SK-N-SH (cell line): ENCODE data around the gene HDAC8. TPM values are rescaled to one million over a fixed set of nuclear protein-coding genes. Genes with fewer than 3 reads are reported as not detected.

ENCODE experiments used
- CTCF ChIA-PET: fragments of 300-600, 350-600 bp; formaldehyde crosslinking; extraction: SDS; loops from one replicate; lab custom pipeline; 2021; lab: Yijun Ruan, JAX
- POLR2A ChIA-PET: fragments of 350-600 bp; sonication (Branson Sonifier 250); formaldehyde crosslinking; extraction: SDS; loops from one replicate; lab custom pipeline; 2020; ENCODE audit warnings: antibody characterized with exemption, inconsistent platforms; lab: Yijun Ruan, JAX
- DNase-seq: peaks from one replicate; pipeline ENCODE4 v3.0.0; 2012
- H2AFZ ChIP-seq: fragments of 200-600 bp; sonication (generic); 2 replicates; pipeline ENCODE4 v1.8.1; 2016; ENCODE audit warnings: antibody characterized with exemption, mild to moderate bottlenecking, low read depth
- H3F3A ChIP-seq: fragments of 200-600 bp; sonication (generic); replicated peaks from 2 replicates; pipeline ENCODE3; 2016; ENCODE audit warnings: antibody characterized with exemption, mild to moderate bottlenecking; ENCODE audit not compliant: insufficient read depth
- H3K27ac ChIP-seq, 2 experiments: fragments of 200-500 bp in 1 of 2; fragments of 200-600 bp in 1 of 2; sonication (Bioruptor generic) in 1 of 2; sonication (generic), shearing (Covaris generic) in 1 of 2; 2 replicates each; pipeline versions ENCODE4 v1.5.1 to v1.6.1; 2014 to 2016; ENCODE audit warnings: low read depth in 2 of 2, inconsistent platforms in 1 of 2, low read length in 1 of 2, mild to moderate bottlenecking in 1 of 2, mixed read lengths in 1 of 2
- H3K27me3 ChIP-seq: fragments of 200-600 bp; sonication (generic), shearing (Covaris generic); 2 replicates; pipeline ENCODE4 v1.6.1; 2016; ENCODE audit warnings: mixed run types; ENCODE audit not compliant: insufficient read depth
- H3K36me3 ChIP-seq, 2 experiments: fragments of 200-500 bp in 1 of 2; fragments of 200-600 bp in 1 of 2; sonication (Bioruptor generic) in 1 of 2; sonication (generic) in 1 of 2; replicated peaks in 1 of 2; 2 replicates each; pipeline versions ENCODE3 to v1.5.1; 2014 to 2016; ENCODE audit warnings: low read length in 1 of 2, mild to moderate bottlenecking in 1 of 2; ENCODE audit not compliant: insufficient read depth in 2 of 2, control insufficient read depth in 1 of 2
- H3K4me1 ChIP-seq, 2 experiments: fragments of 200-500 bp in 1 of 2; fragments of 200-600 bp in 1 of 2; sonication (Bioruptor generic) in 1 of 2; sonication (generic), shearing (Covaris generic) in 1 of 2; 2 replicates each; pipeline versions ENCODE4 v1.5.1 to v1.6.1; 2014 to 2016; ENCODE audit warnings: low read depth in 1 of 2, low read length in 1 of 2, mixed run types in 1 of 2; ENCODE audit not compliant: insufficient read depth in 2 of 2, control insufficient read depth in 1 of 2
- H3K4me2 ChIP-seq: fragments of 200-600 bp; sonication (generic), shearing (Covaris generic); 2 replicates; pipeline ENCODE4 v1.6.1; 2017; ENCODE audit warnings: mixed run types
- H3K4me3 ChIP-seq, 2 experiments: fragments of 200-500 bp in 1 of 2; fragments of 200-600 bp in 1 of 2; sonication (Bioruptor generic) in 1 of 2; sonication (generic), shearing (Covaris generic) in 1 of 2; 2 replicates each; pipeline versions ENCODE4 v1.5.1 to v1.8.1; 2014 to 2016; ENCODE audit warnings: low read depth in 2 of 2, inconsistent platforms in 1 of 2, low read length in 1 of 2, mild to moderate bottlenecking in 1 of 2, mixed read lengths in 1 of 2, moderate library complexity in 1 of 2
- H3K79me2 ChIP-seq: fragments of 200-600 bp; sonication (generic); 2 replicates; pipeline ENCODE4 v1.8.1; 2017; ENCODE audit warnings: mild to moderate bottlenecking; ENCODE audit not compliant: insufficient read depth
- H3K9ac ChIP-seq: fragments of 200-600 bp; sonication (generic); 2 replicates; pipeline ENCODE4 v1.6.1; 2017; ENCODE audit warnings: mixed run types
- H3K9me2 ChIP-seq: fragments of 200-600 bp; sonication (generic); 2 replicates; pipeline ENCODE4 v1.6.1; 2017; ENCODE audit warnings: mixed run types
- H3K9me3 ChIP-seq: fragments of 200-600 bp; sonication (generic); 2 replicates; pipeline ENCODE4 v1.6.1; 2017; ENCODE audit warnings: mixed run types, mild to moderate bottlenecking, moderate library complexity
- H4K20me1 ChIP-seq: fragments of 200-600 bp; sonication (generic); 2 replicates; pipeline ENCODE4 v1.6.1; 2017; ENCODE audit warnings: mild to moderate bottlenecking, mixed run types; ENCODE audit not compliant: insufficient read depth
- CHD2 ChIP-seq: fragments of 150-350 bp; IDR thresholded peaks from 2 replicates; pipeline ENCODE4 v1.6.1; 2018; ENCODE audit warnings: low read length; ENCODE audit not compliant: partially characterized antibody
- EP300 ChIP-seq, 2 experiments: IDR thresholded peaks; 2 replicates each; pipeline versions ENCODE4 v1.4.0 to v1.6.1; 2012; ENCODE audit warnings: borderline replicate concordance in 1 of 2, low read depth in 1 of 2, low read length in 1 of 2
- EZH2phosphoT487 ChIP-seq: fragments of 200-600 bp; sonication (generic); IDR thresholded peaks from 2 replicates; pipeline ENCODE4 v1.6.1; 2017; ENCODE audit warnings: low read depth, mixed run types, mild to moderate bottlenecking, antibody characterized with exemption, moderate library complexity, borderline replicate concordance
- FOSL2 ChIP-seq: IDR thresholded peaks from 2 replicates; pipeline ENCODE4 v1.4.0; 2012; ENCODE audit warnings: low read depth, mild to moderate bottlenecking, moderate library complexity, borderline replicate concordance
- FOXJ3 ChIP-seq: sonication (generic); formaldehyde crosslinking; IDR thresholded peaks from 2 replicates; pipeline ENCODE4 v1.5.1; 2020; ENCODE audit warnings: mild to moderate bottlenecking, missing genetic modification reagents
- FOXM1 ChIP-seq: IDR thresholded peaks from 2 replicates; pipeline ENCODE4 v1.4.0; 2012; ENCODE audit warnings: low read depth, mild to moderate bottlenecking
- GABPA ChIP-seq: IDR thresholded peaks from 2 replicates; pipeline ENCODE4 v1.4.0; 2012; ENCODE audit warnings: low read depth, mild to moderate bottlenecking
- GATA2 ChIP-seq: sonication (generic); formaldehyde crosslinking; IDR thresholded peaks from 2 replicates; pipeline ENCODE4 v1.5.0; 2020; ENCODE audit warnings: mild to moderate bottlenecking, missing genetic modification reagents
- IRF3 ChIP-seq: fragments of 150-350 bp; IDR thresholded peaks from 2 replicates; pipeline ENCODE4 v1.6.1; 2016; ENCODE audit warnings: mild to moderate bottlenecking, low read depth, low read length
- NRF1 ChIP-seq: IDR thresholded peaks from 2 replicates; pipeline ENCODE4 v1.6.1; 2012; ENCODE audit warnings: low read depth, mild to moderate bottlenecking, low read length
- POLR2AphosphoS5 ChIP-seq: IDR thresholded peaks from 2 replicates; pipeline ENCODE4 v1.6.1; 2012; ENCODE audit warnings: low read depth, low read length
- RAD21 ChIP-seq: IDR thresholded peaks from 2 replicates; pipeline ENCODE4 v1.6.1; 2012; ENCODE audit warnings: mild to moderate bottlenecking, low read length
- RFX5 ChIP-seq: IDR thresholded peaks from 2 replicates; pipeline ENCODE4 v1.6.1; 2012; ENCODE audit warnings: mild to moderate bottlenecking, improper control_type of control experiment, low read length
- RXRA ChIP-seq: IDR thresholded peaks from 2 replicates; pipeline ENCODE4 v1.4.0; 2012; ENCODE audit warnings: low read depth, mild to moderate bottlenecking, borderline replicate concordance
- SIN3A ChIP-seq: IDR thresholded peaks from 2 replicates; pipeline ENCODE4 v1.6.1; 2012; ENCODE audit warnings: low read depth, mild to moderate bottlenecking, low read length, moderate library complexity, borderline replicate concordance
- SMC3 ChIP-seq: IDR thresholded peaks from 2 replicates; pipeline ENCODE4 v1.6.1; 2012; ENCODE audit warnings: low read depth, low read length, improper control_type of control experiment
- TCF12 ChIP-seq: IDR thresholded peaks from 2 replicates; pipeline ENCODE4 v1.4.0; 2012
- YY1 ChIP-seq: IDR thresholded peaks from 2 replicates; pipeline ENCODE4 v1.4.0; 2012; ENCODE audit warnings: low read depth, mild to moderate bottlenecking
- polyA plus RNA-seq, 3 experiments: library from polyadenylated mRNA; depleted of rRNA; stranded (reverse); fragments of >200 nt; gene quantifications; 2 replicates each; pipeline ENCODE4 v1.2.3, GENCODE V29; 2012
- TF ChIP-seq, protein P1 (sequence below): IDR thresholded peaks from 2 replicates; pipeline ENCODE4 v1.4.0; 2012; ENCODE audit warnings: low read depth, borderline replicate concordance
- TF ChIP-seq, protein P2 (sequence below): fragments of 200-600 bp; sonication (generic); IDR thresholded peaks from 2 replicates; pipeline ENCODE4 v1.6.1; 2017; ENCODE audit warnings: antibody characterized with exemption, mild to moderate bottlenecking, moderate library complexity
- TF ChIP-seq, protein P3 (sequence below): IDR thresholded peaks from 2 replicates; pipeline ENCODE4 v1.4.0; 2012; ENCODE audit warnings: low read depth
- TF ChIP-seq, protein P4 (sequence below): IDR thresholded peaks from 2 replicates; pipeline ENCODE4 v1.4.0; 2012; ENCODE audit warnings: low read depth, borderline replicate concordance

Gene HDAC8
- polyA plus RNA-seq, 1 of the 3 experiments (the other 2 are of a cell fraction), result 30.6 TPM

DNA sequence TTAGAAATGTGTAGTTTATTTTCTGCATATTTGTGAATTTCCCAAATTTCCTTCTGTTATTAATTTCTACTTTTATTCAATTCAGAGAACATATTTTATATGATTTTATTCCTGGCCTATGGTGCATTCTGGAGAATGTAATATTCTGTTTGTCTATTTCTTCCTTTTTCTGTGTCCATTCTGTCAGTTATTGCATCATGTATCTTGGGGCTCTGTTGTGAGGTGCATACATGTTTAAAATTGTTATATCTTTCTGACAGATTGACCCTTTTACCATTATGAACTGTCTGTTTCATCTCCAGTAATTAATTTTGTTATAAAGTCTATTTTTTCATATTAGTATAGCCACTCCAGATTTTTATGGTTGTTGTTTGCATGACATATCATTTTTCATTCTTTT lies 170.0 kb downstream of the HDAC8 start:
- H3K27me3 ChIP-seq, result no peaks in the 10 kb centered on the region
- CTCF ChIA-PET, result no interaction called here
- H3K27ac ChIP-seq, result no peak overlapping the region
- no peaks in the 10 kb centered on the region for H3F3A ChIP-seq
- no peaks in the 10 kb centered on the region for H3K79me2 ChIP-seq
- no peak overlapping the region for H2AFZ ChIP-seq
- no peak for TF ChIP-seq YY1
- TF ChIP-seq RXRA, result no peak
- TF ChIP-seq FOXM1, result no peak
- TF ChIP-seq SMC3, result no peak
- TF ChIP-seq TCF12, result no peak
- no peak for TF ChIP-seq RAD21
- no peak for TF ChIP-seq POLR2AphosphoS5
- TF ChIP-seq, protein P1, sequence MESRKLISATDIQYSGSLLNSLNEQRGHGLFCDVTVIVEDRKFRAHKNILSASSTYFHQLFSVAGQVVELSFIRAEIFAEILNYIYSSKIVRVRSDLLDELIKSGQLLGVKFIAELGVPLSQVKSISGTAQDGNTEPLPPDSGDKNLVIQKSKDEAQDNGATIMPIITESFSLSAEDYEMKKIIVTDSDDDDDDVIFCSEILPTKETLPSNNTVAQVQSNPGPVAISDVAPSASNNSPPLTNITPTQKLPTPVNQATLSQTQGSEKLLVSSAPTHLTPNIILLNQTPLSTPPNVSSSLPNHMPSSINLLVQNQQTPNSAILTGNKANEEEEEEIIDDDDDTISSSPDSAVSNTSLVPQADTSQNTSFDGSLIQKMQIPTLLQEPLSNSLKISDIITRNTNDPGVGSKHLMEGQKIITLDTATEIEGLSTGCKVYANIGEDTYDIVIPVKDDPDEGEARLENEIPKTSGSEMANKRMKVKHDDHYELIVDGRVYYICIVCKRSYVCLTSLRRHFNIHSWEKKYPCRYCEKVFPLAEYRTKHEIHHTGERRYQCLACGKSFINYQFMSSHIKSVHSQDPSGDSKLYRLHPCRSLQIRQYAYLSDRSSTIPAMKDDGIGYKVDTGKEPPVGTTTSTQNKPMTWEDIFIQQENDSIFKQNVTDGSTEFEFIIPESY, result no peak
- no peak for TF ChIP-seq GABPA
- TF ChIP-seq NRF1, result no peak
- no peak for TF ChIP-seq IRF3
- no peaks in the 10 kb centered on the region for H3K9me3 ChIP-seq
- no peaks in the 10 kb centered on the region for H3K9me2 ChIP-seq
- no peak for DNase-seq
- H3K4me2 ChIP-seq, result no peak overlapping the region
- no peaks in the 10 kb centered on the region for H4K20me1 ChIP-seq
- POLR2A ChIA-PET, result no interaction called here
- H3K36me3 ChIP-seq, result peaks cover 0 to 17% of the 10 kb centered on the region in 2 experiments
- no peak overlapping the region for H3K9ac ChIP-seq
- no peak overlapping the region for H3K4me3 ChIP-seq
- H3K4me1 ChIP-seq, result no peaks in the 10 kb centered on the region

GRCh38 chrX:72399816-72400215 lies 172.8 kb downstream of the HDAC8 start:
- no peaks in the 10 kb centered on the region for H3K9me3 ChIP-seq
- TF ChIP-seq POLR2AphosphoS5 (no peak), CHD2 (no peak), RFX5 (no peak), GATA2 (CRISPR knock-in tag) (no peak), SIN3A (no peak), RXRA (no peak), EP300 (IDR thresholded peaks at IDR 0.05; ENCODE audit: borderline replicate concordance in 1 of 2, low read depth in 1 of 2, low read length in 1 of 2) (no peak), YY1 (no peak), RAD21 (no peak), IRF3 (no peak), EZH2phosphoT487 (no peak), FOSL2 (no peak), FOXJ3 (no peak)
- TF ChIP-seq, protein P2, sequence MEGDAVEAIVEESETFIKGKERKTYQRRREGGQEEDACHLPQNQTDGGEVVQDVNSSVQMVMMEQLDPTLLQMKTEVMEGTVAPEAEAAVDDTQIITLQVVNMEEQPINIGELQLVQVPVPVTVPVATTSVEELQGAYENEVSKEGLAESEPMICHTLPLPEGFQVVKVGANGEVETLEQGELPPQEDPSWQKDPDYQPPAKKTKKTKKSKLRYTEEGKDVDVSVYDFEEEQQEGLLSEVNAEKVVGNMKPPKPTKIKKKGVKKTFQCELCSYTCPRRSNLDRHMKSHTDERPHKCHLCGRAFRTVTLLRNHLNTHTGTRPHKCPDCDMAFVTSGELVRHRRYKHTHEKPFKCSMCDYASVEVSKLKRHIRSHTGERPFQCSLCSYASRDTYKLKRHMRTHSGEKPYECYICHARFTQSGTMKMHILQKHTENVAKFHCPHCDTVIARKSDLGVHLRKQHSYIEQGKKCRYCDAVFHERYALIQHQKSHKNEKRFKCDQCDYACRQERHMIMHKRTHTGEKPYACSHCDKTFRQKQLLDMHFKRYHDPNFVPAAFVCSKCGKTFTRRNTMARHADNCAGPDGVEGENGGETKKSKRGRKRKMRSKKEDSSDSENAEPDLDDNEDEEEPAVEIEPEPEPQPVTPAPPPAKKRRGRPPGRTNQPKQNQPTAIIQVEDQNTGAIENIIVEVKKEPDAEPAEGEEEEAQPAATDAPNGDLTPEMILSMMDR, result no peak
- TF ChIP-seq, protein P3, sequence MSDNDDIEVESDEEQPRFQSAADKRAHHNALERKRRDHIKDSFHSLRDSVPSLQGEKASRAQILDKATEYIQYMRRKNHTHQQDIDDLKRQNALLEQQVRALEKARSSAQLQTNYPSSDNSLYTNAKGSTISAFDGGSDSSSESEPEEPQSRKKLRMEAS, result no peak
- TF ChIP-seq, protein P4, sequence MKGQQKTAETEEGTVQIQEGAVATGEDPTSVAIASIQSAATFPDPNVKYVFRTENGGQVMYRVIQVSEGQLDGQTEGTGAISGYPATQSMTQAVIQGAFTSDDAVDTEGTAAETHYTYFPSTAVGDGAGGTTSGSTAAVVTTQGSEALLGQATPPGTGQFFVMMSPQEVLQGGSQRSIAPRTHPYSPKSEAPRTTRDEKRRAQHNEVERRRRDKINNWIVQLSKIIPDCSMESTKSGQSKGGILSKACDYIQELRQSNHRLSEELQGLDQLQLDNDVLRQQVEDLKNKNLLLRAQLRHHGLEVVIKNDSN, result no peak
- TF ChIP-seq, all 33 proteins: peak for 0

More at GRCh38 chrX:72399816-72400215, 172.8 kb downstream of the HDAC8 start:
- ChIA-PET POLR2A (no interaction called here), CTCF (no interaction called here)
- H3K36me3 ChIP-seq, result peaks cover 0 to 17% of the 10 kb centered on the region in 2 experiments
- no peak overlapping the region for H3K9ac ChIP-seq
- no peak overlapping the region for H3K4me3 ChIP-seq
- no peaks in the 10 kb centered on the region for H3K4me1 ChIP-seq
- no peak overlapping the region for H2AFZ ChIP-seq
- no peaks in the 10 kb centered on the region for H3K27me3 ChIP-seq
- no peaks in the 10 kb centered on the region for H3K79me2 ChIP-seq
- no peak overlapping the region for H3K4me2 ChIP-seq
- DNase-seq, result no peak
- H3K9me2 ChIP-seq, result no peaks in the 10 kb centered on the region
- no peak overlapping the region for H3K27ac ChIP-seq
- no peaks in the 10 kb centered on the region for H4K20me1 ChIP-seq
- no peaks in the 10 kb centered on the region for H3F3A ChIP-seq
